Measurements from ENCODE around the gene VPS37D.

The VPS37D gene

DNA sequence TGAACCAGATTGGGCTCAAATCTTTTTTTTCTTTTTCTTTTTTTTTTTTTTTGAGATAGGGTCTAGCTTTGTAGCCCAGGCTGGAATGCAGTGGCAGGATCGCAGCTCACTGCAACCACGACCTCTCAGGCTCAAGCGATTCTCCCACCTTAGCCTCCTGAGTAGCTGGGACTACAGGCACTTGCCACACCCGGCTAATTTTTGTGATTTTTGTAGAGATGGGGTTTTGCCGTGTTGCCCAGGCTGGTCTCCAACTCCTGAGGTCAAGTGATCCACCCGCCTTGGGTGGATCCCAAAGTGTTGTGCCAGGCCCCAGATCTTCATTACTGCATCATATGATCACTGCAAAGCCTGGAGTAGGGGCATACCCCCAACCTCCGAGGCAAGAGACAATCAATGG lies 12.9 kb downstream of the VPS37D start:
- in situ Hi-C loops (cut with HindIII; ENCODE audit: low sequenced_read_pairs), result no loop called here
- DNase-seq (ENCODE audit: low read depth, low spot score), result no peak
- TF ChIP-seq, protein P1, sequence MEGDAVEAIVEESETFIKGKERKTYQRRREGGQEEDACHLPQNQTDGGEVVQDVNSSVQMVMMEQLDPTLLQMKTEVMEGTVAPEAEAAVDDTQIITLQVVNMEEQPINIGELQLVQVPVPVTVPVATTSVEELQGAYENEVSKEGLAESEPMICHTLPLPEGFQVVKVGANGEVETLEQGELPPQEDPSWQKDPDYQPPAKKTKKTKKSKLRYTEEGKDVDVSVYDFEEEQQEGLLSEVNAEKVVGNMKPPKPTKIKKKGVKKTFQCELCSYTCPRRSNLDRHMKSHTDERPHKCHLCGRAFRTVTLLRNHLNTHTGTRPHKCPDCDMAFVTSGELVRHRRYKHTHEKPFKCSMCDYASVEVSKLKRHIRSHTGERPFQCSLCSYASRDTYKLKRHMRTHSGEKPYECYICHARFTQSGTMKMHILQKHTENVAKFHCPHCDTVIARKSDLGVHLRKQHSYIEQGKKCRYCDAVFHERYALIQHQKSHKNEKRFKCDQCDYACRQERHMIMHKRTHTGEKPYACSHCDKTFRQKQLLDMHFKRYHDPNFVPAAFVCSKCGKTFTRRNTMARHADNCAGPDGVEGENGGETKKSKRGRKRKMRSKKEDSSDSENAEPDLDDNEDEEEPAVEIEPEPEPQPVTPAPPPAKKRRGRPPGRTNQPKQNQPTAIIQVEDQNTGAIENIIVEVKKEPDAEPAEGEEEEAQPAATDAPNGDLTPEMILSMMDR (IDR thresholded peaks at IDR 0.05; ENCODE audit: low read depth, low read length), result no peak
- H3K4me3 ChIP-seq (ENCODE audit: low read depth, low read length), result no peak overlapping the region

GRCh38 chr7:73681031-73681430 lies 13.4 kb downstream of the VPS37D start:
- peak; percentile 58 for DNase-seq (ENCODE audit: low read depth, low spot score)
- no peak overlapping the region for H3K4me3 ChIP-seq (ENCODE audit: low read depth, low read length)

GRCh38 chr7:73682745-73683055 lies 15.1 kb downstream of the VPS37D start:
- in situ Hi-C loops (cut with HindIII; ENCODE audit: low sequenced_read_pairs), result no loop called here

More at GRCh38 chr7:73681031-73681430, 13.4 kb downstream of the VPS37D start:
- in situ Hi-C loops (cut with HindIII; ENCODE audit: low sequenced_read_pairs), result no loop called here
- TF ChIP-seq, protein P1 (IDR thresholded peaks at IDR 0.05; ENCODE audit: low read depth, low read length), result no peak

GRCh38 chr7:73683056-73683787 lies 15.6 kb downstream of the VPS37D start, which contains the start of the genes BUD23 and DNAJC30:
BUD23 (plus strand) TSS chr7:73683597; CDS start chr7:73683626, 29 bp downstream.
DNAJC30 (minus strand) TSS chr7:73683453; CDS start chr7:73683423, 30 bp downstream.
- TF ChIP-seq, protein P1 (IDR thresholded peaks at IDR 0.05; ENCODE audit: low read depth, low read length), result no peak
- in situ Hi-C loops (cut with HindIII; ENCODE audit: low sequenced_read_pairs), result no loop called here
- peak; percentile 97 for DNase-seq (ENCODE audit: low read depth, low spot score)
- peak within 1 kb of the TSS; percentile 99 for H3K4me3 ChIP-seq (ENCODE audit: low read depth, low read length)

More at GRCh38 chr7:73682745-73683055, 15.1 kb downstream of the VPS37D start:
- TF ChIP-seq, protein P1 (IDR thresholded peaks at IDR 0.05; ENCODE audit: low read depth, low read length), result no peak
- H3K4me3 ChIP-seq (ENCODE audit: low read depth, low read length), result peak overlapping the region; percentile 99
- no peak for DNase-seq (ENCODE audit: low read depth, low spot score)

GRCh38 chr7:73683788-73684693 lies 16.4 kb downstream of the VPS37D start:
- DNase-seq (ENCODE audit: low read depth, low spot score), result no peak
- H3K4me3 ChIP-seq (ENCODE audit: low read depth, low read length), result peak overlapping the region; percentile 99
- TF ChIP-seq, protein P1 (IDR thresholded peaks at IDR 0.05; ENCODE audit: low read depth, low read length), result no peak
- in situ Hi-C loops (cut with HindIII; ENCODE audit: low sequenced_read_pairs), result no loop called here

DNA sequence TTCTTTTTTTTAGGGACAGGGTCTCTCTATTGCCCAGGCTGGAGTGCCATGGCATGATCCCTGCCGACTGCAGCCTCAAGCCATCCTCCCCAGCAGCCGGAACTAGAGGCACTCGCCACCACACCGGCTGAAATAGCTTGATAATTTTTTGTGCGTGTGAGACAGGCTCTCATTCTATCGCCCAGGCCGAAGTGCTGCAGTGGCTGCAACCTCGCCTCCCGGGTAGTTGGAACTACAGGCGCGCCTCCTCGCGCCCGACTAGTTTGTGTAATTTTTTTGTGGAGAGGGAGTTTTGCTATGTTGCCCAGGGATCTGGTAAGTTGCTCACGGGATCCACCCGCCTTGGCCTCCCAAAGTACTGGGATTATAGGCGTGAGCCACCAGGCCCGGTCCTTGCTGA lies 17.7 kb downstream of the VPS37D start:
- in situ Hi-C loops (cut with HindIII; ENCODE audit: low sequenced_read_pairs), result no loop called here
- H3K4me3 ChIP-seq (ENCODE audit: low read depth, low read length), result no peak overlapping the region
- TF ChIP-seq, protein P1 (IDR thresholded peaks at IDR 0.05; ENCODE audit: low read depth, low read length), result no peak
- DNase-seq (ENCODE audit: low read depth, low spot score), result no peak
